ENCODE measurements around the gene ALDOA. TPM values are rescaled to one million over a fixed set of nuclear protein-coding genes. Genes with fewer than 3 reads are reported as not detected.

ALDOA gene
- total RNA-seq, 2 experiments from 2014 or later = 1,486 to 1,632 TPM

DNA sequence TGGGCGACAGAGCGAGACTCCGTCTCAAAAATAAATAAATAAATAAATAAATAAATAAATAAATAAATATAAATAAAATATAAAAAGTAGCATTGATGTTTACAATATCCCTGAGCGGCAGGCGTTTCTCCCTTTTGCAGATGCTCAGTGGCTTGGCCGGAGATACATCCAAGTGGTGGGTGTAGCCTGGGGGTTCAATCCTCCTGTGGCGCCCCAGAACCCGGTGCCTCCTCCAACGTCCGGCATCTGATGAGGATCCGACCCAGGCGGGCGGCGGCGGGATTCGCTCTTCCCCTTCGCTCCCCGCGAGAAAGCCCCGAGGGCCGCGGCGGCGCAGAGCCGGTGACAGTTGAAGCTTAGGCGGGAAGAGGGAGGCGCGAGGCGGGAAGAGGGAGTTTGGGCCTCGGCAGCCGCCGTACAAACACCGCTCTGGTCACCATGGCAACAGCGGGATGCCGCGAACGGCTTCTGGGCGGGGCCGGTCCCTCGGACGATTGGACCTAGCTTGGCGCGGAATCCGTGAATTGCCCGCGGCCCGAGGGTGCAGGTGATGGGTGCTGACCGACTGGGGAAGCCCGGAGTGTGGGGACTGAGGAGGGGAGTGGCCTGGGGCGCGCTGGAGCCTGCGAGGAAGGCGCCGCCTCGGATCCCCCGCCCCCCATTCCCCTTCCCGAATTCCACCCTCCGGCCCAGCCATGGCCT, 12.7 kb upstream of the ALDOA start:
- Mint-ChIP-seq H3K4me1 (peaks cover 21% of the 10 kb centered on the region), H3K27me3 (no peaks in the 10 kb centered on the region), H3K4me3 (peak overlapping the region; percentile 87), H3K27ac (peak overlapping the region; percentile 67), H3K9me3 (no peaks in the 10 kb centered on the region), H3K36me3 (peaks cover 8% of the 10 kb centered on the region)
- DNase-seq (peak; percentile 95), ATAC-seq (ENCODE audit: low read depth) (peak; percentile 76)
- POLR2A ChIA-PET = interaction anchor here (0.6 to 1.8 kb wide), 10 partner anchors 11 to 357 kb away, joined by 3 to 15 read pairs (median 5); partner anchors contain the start of genes ALDOA, CORO1A, HIRIP3 and INO80E

DNA sequence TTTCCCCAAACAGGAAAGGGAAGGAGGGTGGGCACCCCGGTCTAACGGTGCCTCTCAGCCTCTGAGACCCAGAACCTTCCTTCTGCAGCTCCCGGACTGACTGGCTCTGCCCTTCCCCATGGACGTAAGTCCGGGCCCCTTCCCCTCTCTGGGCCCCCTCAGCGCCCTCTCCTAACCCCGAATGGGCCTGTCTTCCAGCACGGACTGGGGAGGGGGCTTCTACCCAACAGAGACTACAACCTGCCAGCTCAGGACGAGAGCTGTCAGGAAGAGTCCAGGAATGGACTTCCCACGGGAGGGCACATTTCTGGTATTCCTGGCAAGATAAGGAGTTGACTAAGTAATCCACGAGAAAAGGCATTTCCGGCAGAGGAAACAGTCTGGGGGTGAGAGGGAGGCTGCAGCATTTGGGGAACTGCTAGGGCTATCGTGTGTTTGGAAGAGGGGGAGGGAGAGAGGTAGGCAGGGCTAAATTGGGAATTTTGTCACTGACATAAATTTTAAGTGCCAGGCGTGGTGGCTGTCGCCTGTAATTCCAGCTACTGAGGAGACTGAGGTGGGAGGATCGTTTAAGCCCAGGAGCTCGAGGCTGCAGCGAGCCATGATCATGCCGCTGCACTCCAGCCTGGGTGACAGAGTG, 12.1 kb upstream of the ALDOA start:
- ATAC-seq (ENCODE audit: low read depth) (peak; percentile 4), DNase-seq (no peak)
- H3K27me3 Mint-ChIP-seq = no peaks in the 10 kb centered on the region
- peaks cover 21% of the 10 kb centered on the region for H3K4me1 Mint-ChIP-seq
- no peak overlapping the region for H3K27ac Mint-ChIP-seq
- POLR2A ChIA-PET = interaction anchor here (0.6 to 1.8 kb wide), 9 partner anchors 10 to 131 kb away, joined by 3 to 15 read pairs (median 5); partner anchors contain the start of genes ALDOA, CORO1A, HIRIP3 and INO80E
- peak overlapping the region; percentile 87 for H3K4me3 Mint-ChIP-seq
- H3K9me3 Mint-ChIP-seq = no peaks in the 10 kb centered on the region
- peaks cover 8% of the 10 kb centered on the region for H3K36me3 Mint-ChIP-seq

DNA sequence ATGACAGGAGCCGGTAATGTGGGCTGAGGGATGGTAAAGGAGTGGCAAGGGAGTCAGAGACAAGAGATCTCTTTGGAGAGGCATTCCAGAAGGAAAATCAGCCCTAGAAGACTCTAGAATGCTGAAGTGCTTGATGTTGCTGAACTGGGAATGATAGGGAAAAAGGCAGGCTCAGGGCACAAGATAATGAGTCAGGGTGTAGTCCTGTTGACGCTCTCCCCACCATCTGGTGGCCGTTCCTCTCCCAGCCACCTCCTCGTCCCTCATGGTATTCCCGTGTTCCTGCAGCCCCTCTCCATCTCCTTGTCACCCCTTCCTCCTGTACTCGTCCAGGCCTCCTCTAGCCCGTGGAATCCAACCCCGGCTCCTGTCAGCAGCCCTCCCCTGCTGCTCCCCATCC, 11.1 kb upstream of the ALDOA start:
- Mint-ChIP-seq H3K4me1 (peaks cover 21% of the 10 kb centered on the region), H3K4me3 (peak overlapping the region; percentile 42)
- ATAC-seq (ENCODE audit: low read depth) = no peak

DNA sequence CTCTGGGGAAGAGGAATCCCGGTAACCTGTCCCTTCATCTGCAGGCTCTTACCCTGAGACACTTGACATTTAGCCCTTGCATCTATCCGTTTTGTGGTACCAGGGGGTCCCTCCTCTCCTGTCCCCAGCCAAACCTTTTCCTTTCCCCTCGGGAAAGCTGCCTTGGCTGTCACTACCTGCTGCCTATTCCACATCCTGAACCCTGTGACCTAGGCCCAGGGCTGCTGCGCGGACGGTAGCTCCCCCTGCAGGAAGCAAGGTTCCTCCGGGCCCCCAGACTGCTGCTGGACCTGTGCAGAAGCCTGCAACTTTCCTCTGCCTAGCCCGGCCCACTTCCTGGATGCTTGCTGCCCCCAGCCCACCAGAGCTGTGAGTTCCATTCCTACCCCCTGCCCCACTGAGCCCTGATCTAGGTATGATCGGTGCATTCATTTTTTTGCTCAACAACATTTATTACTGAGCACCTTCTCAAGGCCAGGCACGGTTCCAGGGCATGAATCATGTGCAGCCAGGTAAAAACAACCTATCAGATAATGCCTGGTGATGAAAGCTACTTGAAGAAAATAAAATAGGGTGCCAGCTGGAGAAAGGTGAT, 10.5 kb upstream of the ALDOA start:
- Mint-ChIP-seq H3K4me1 (peaks cover 21% of the 10 kb centered on the region), H3K4me3 (peak overlapping the region; percentile 42), H3K27ac (no peak overlapping the region), H3K9me3 (no peaks in the 10 kb centered on the region), H3K27me3 (no peaks in the 10 kb centered on the region), H3K36me3 (peaks cover 12% of the 10 kb centered on the region)
- POLR2A ChIA-PET = interaction anchor here (0.5 to 2.0 kb wide), 6 partner anchors 11 to 382 kb away, joined by 3 to 13 read pairs (median 4); partner anchors contain the start of genes ALDOA, KCTD13 and PPP4C
- DNase-seq (peak; percentile 69), ATAC-seq (ENCODE audit: low read depth) (peak; percentile 82)

More for the DNA sequence above, 11.1 kb upstream of the ALDOA start:
- no peaks in the 10 kb centered on the region for H3K27me3 Mint-ChIP-seq
- peaks cover 10% of the 10 kb centered on the region for H3K36me3 Mint-ChIP-seq
- POLR2A ChIA-PET = interaction anchor here (0.5 to 2.0 kb wide), 6 partner anchors 12 to 381 kb away, joined by 3 to 13 read pairs (median 4); partner anchors contain the start of genes ALDOA, CORO1A, KCTD13 and PPP4C
- no peak overlapping the region for H3K27ac Mint-ChIP-seq
- no peak for DNase-seq
- H3K9me3 Mint-ChIP-seq = no peaks in the 10 kb centered on the region

DNA sequence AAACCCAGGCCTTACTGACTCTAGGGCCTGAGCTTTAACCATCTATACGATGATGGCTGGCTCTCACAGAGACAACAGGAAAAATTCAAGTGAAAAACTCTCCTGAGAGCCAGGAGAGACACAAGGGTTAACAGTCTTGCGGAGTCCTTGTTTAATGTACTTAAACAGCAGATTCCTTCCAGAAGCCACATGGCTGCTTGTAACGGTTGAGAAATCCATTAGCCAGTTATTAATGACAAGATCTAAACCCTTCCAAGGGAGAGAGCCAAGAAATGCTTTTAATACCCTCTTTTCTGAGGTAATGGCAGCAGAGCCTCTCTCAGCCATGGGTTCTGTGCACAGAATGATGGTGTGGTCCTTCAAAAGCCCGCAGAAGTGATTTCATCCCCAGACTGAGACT, 5.2 kb upstream of the ALDOA start:
- POLR2A ChIA-PET = no interaction called here
- Mint-ChIP-seq H3K4me3 (no peak overlapping the region), H3K9me3 (no peaks in the 10 kb centered on the region), H3K27me3 (no peaks in the 10 kb centered on the region), H3K4me1 (peaks cover 3% of the 10 kb centered on the region), H3K27ac (no peak overlapping the region), H3K36me3 (peaks cover 4% of the 10 kb centered on the region)
- ATAC-seq (ENCODE audit: low read depth) = no peak
- DNase-seq = no peak

DNA sequence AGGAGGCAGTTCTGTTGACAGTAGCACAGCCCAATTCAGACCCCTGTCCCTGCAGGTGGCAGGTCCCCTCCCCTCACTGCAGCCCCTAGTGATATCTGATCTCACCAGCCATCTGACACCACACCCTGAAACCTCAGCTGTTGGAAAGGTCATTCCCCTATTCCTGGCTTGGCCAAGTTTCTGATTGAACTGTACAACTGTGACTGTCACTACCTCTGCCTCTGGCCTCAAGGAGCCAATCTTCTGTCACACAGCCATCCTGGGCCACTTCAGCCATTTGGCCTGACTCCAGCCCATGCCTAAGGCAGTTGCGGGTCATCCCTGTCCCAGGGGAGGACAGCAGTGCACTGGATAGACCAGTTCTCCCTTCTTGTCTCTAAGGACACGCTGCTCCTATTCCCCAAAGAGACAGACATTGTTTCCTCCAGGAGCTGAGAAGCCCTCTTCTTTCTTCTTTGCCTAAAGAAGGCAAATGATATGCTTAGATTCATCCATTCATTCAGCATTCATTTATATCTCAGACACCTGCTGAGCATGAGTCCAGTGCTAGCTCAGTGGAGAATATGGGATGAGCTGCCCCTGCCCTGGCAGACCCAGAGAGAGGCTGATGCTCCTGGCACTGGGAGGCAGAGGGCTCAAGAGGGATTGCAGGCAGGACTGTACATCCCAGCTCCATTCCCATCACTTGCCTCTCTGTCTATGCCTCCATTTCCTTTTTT, 4.6 kb upstream of the ALDOA start:
- Mint-ChIP-seq H3K4me3 (no peak overlapping the region), H3K27me3 (no peaks in the 10 kb centered on the region), H3K4me1 (peaks cover 3% of the 10 kb centered on the region), H3K36me3 (peaks cover 5% of the 10 kb centered on the region), H3K9me3 (no peaks in the 10 kb centered on the region), H3K27ac (no peak overlapping the region)
- ATAC-seq (ENCODE audit: low read depth) (no peak), DNase-seq (no peak)
- POLR2A ChIA-PET = no interaction called here

DNA sequence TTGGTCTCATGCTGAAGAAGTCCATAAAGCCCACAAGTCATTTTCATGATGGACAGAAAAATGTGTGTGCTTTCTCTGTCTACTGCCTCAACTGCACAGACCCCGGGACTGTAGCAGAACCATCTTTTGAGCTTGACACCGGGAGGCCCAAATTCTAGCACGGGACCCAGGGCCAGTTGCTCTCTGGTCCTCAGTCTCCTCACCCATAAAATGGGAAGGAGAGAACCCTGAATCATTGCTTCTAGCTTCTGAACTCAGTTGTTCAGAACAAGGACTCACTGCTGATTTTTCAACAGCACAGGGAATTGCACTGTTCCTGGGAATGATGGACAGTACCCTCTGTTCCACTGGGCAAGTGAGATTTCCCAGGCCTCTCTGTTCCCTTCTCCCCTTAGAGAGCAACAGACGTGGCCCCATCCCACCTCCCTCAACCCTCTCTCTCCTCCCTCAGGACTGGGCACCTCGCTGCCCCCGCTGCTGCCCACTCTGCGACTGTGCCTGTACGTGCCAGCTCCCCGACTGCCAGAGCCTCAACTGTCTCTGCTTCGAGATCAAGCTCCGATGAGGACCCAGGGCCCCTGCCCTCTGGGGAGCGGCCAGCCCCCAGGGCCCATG, 2.2 kb upstream of the ALDOA start:
- ATAC-seq (ENCODE audit: low read depth) (no peak), DNase-seq (no peak)
- H3K27me3 Mint-ChIP-seq = no peaks in the 10 kb centered on the region
- H3K36me3 Mint-ChIP-seq = peaks cover 25% of the 10 kb centered on the region
- peak overlapping the region; percentile 100 for H3K4me3 Mint-ChIP-seq
- POLR2A ChIA-PET = interaction anchor here (0.8 to 6.1 kb wide), 5 partner anchors 10 to 121 kb away, joined by 3 to 102 read pairs (median 6); partner anchors contain the start of genes CORO1A, TBX6 and YPEL3
- peak overlapping the region; percentile 98 for H3K27ac Mint-ChIP-seq
- H3K9me3 Mint-ChIP-seq = no peaks in the 10 kb centered on the region
- H3K4me1 Mint-ChIP-seq = peaks cover 16% of the 10 kb centered on the region

DNA sequence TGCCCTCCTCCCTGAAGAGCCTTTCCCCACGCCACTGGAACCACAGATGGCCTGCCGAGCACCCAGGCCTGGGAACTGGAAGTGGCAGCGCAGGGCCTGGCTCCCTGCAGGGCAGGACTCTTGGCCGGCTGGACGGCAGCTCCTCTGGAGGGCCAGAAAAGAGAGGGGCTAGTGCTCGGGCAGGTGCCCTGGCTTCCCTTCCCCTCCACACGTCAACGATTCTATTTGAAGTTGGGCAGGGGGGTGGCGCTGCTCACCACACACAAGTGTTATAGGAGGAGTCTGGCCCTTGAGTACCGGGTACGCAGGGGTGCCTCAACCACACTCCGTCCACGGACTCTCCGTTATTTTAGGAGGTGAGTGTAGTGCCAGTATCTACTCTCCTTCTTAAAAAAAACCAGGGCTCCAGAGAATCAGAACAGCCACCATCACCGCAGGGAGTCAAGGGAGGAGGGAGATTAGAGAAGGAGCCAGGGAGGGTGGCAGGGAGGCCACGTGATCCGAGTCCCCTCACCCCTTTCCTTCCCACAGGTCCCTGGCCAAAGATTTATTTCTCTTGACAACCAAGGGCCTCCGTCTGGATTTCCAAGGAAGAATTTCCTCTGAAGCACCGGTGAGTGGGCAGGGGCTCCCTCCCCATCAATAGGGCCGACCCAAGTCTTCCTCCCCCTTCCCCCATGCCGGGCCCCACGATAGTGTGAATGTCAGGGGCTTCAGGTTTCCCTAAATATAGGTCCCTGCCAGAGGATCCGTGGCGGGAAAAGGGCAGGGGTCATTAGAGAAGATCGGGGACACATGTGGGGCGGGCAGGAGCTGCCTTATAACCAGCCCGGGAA, 1.4 kb upstream of the ALDOA start:
- POLR2A ChIA-PET = interaction anchor here (0.8 to 6.1 kb wide), 10 partner anchors 10 to 381 kb away, joined by 3 to 102 read pairs (median 9); partner anchors contain the start of genes CORO1A, MAZ, MVP and PPP4C

DNA sequence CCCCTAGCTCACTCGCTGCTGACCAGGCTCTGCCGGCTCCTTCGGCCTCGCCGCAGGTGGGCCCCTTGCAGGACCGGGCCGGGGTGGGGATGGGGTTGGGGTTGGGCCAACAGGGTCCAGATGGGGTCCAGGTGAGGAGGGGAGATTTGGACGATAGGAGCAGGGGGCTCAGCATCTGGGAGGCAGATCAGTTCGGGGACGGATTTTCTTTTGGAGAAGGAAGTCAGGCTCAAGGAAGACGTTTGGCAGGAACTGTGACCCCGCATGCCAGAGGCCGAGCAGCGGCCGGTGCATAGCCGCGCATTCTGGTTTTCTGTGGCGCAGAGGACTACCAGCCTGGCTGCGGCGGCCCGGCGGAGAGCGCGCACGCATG, 845 bp upstream of the ALDOA start:
- DNase-seq = no peak
- POLR2A ChIA-PET = interaction anchor here (1.0 to 6.1 kb wide), 10 partner anchors 12 to 380 kb away, joined by 3 to 102 read pairs (median 10); partner anchors contain the start of genes CORO1A, HIRIP3, MAZ and MVP
- Mint-ChIP-seq H3K9me3 (no peaks in the 10 kb centered on the region), H3K4me3 (peak overlapping the region; percentile 100), H3K27me3 (no peaks in the 10 kb centered on the region), H3K27ac (peak overlapping the region; percentile 98), H3K4me1 (peaks cover 19% of the 10 kb centered on the region), H3K36me3 (peaks cover 31% of the 10 kb centered on the region)
- ATAC-seq (ENCODE audit: low read depth) = no peak

More for the DNA sequence above, 1.4 kb upstream of the ALDOA start:
- H3K4me1 Mint-ChIP-seq = peaks cover 19% of the 10 kb centered on the region
- peak overlapping the region; percentile 100 for H3K4me3 Mint-ChIP-seq
- no peaks in the 10 kb centered on the region for H3K9me3 Mint-ChIP-seq
- peaks cover 28% of the 10 kb centered on the region for H3K36me3 Mint-ChIP-seq
- H3K27me3 Mint-ChIP-seq = no peaks in the 10 kb centered on the region
- ATAC-seq (ENCODE audit: low read depth) (peak; percentile 27), DNase-seq (peak; percentile 74)
- H3K27ac Mint-ChIP-seq = peak overlapping the region; percentile 98

DNA sequence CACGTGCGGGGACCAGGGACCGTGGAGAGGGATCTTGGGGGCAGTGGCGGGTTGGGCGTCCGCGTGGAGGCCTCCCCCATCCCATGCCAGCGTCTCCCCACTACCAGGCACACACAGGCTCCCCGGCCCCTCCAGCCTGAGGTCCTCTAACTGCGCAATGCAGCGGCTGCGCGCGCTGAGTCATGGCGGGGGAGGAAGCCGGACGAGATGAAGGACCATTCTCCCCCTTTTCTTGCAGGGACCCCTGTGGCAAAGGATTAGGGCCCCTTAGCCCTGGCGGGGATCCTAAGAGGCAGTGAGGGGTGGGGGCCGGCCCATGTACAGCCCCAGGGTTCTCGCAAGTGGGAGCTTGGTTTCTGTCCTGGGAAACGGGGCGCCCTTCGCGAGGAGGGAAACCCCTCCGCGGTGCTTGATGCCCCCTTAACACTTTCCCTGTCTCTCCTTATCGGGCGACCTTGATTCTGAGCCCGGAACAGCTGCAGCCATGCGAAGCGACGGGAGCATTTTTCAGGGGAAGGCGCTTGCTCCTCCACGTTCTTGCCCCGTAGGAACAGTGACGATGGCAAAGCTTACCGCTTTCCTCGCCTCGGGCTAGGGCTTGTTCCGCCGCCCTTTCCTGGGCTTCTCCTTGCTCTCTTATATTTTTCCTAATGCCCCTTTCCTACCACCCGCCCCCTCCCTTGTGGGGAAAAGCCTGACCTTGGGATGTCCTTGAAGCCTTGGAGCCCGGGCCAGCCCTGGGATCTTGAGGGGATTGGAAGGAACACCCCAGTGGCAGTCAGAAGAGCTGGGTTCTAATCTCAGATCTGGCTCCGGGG, 592 bp downstream of the ALDOA start:
- ATAC-seq (ENCODE audit: low read depth) (peak; percentile 1), DNase-seq (no peak)
- Mint-ChIP-seq H3K4me3 (peak overlapping the region; percentile 100), H3K27me3 (no peaks in the 10 kb centered on the region), H3K9me3 (no peaks in the 10 kb centered on the region), H3K27ac (peak overlapping the region; percentile 98), H3K4me1 (peaks cover 25% of the 10 kb centered on the region), H3K36me3 (peaks cover 35% of the 10 kb centered on the region)
- POLR2A ChIA-PET = interaction anchor here (0.6 to 6.1 kb wide), 26 partner anchors 9 to 867 kb away, joined by 3 to 102 read pairs (median 4); partner anchors contain the start of genes CORO1A, HIRIP3, MAPK3 and MAZ

Measured in activated naive CD8-positive, alpha-beta T cell treated with anti-CD3 and anti-CD28 coated beads, Interleukin-2, amount 10 ng/mL, durations not matched to agents 7 days and 5 days (primary cell).